Loucy (cell line): ENCODE results near the gene MEMO1.

Experiments
- H2AFZ ChIP-seq: fragments of 200-600 bp; sonication (generic); 2 replicates; pipeline ENCODE4 v1.6.0; 2016; ENCODE audit warnings: antibody characterized with exemption, mild to moderate bottlenecking, low read length, moderate library complexity
- H3F3A ChIP-seq: fragments of 200-600 bp; 2 replicates; pipeline ENCODE4 v1.6.0; 2016; ENCODE audit warnings: antibody characterized with exemption, low read depth, mild to moderate bottlenecking
- H3K27me3 ChIP-seq: fragments of 200-600 bp; sonication (generic); 2 replicates; pipeline ENCODE4 v1.6.1; 2014; ENCODE audit warnings: low read length, mild to moderate bottlenecking; ENCODE audit not compliant: insufficient read depth, poor library complexity, severe bottlenecking
- H3K36me3 ChIP-seq: fragments of 200-600 bp; sonication (generic); 2 replicates; pipeline ENCODE4 v1.6.1; 2016; ENCODE audit warnings: low read length; ENCODE audit not compliant: insufficient read depth
- H3K4me1 ChIP-seq: fragments of 200-600 bp; sonication (generic); 2 replicates; pipeline ENCODE4 v1.5.1; 2014; ENCODE audit warnings: low read length, mild to moderate bottlenecking; ENCODE audit not compliant: insufficient read depth, poor library complexity, severe bottlenecking
- H3K4me2 ChIP-seq: fragments of 200-600 bp; sonication (generic); 2 replicates; pipeline ENCODE4 v1.6.0; 2014; ENCODE audit warnings: antibody characterized with exemption, low read length, low read depth, mild to moderate bottlenecking; ENCODE audit not compliant: poor library complexity, severe bottlenecking
- H3K4me3 ChIP-seq: fragments of 200-600 bp; sonication (generic); 2 replicates; pipeline ENCODE4 v1.5.1; 2014; ENCODE audit warnings: low read length, mild to moderate bottlenecking, mixed read lengths; ENCODE audit not compliant: poor library complexity, severe bottlenecking
- H3K79me2 ChIP-seq: fragments of 200-600 bp; sonication (generic); 2 replicates; pipeline ENCODE4 v1.6.1; 2014; ENCODE audit warnings: low read length; ENCODE audit not compliant: insufficient read depth
- H3K9ac ChIP-seq: fragments of 200-600 bp; sonication (generic); 2 replicates; pipeline ENCODE4 v1.6.0; 2014; ENCODE audit warnings: mild to moderate bottlenecking, low read depth, low read length, moderate library complexity; ENCODE audit not compliant: poor library complexity, severe bottlenecking
- H3K9me2 ChIP-seq: fragments of 200-600 bp; sonication (generic); replicated peaks from 2 replicates; pipeline ENCODE4 v1.6.1; 2016; ENCODE audit warnings: low read depth, low read length, mixed read lengths
- H3K9me3 ChIP-seq: fragments of 200-600 bp; sonication (generic); 2 replicates; pipeline ENCODE4 v1.6.1; 2014; ENCODE audit warnings: mild to moderate bottlenecking, antibody characterized with exemption, low read length, low read depth; ENCODE audit not compliant: insufficient read depth
- H4K20me1 ChIP-seq: fragments of 200-600 bp; sonication (generic); 2 replicates; pipeline ENCODE4 v1.6.0; 2014; ENCODE audit warnings: antibody characterized with exemption, low read length, mild to moderate bottlenecking; ENCODE audit not compliant: insufficient read depth, poor library complexity, severe bottlenecking
- EZH2phosphoT487 ChIP-seq: fragments of 200-600 bp; IDR thresholded peaks from 2 replicates; pipeline ENCODE4 v1.6.1; 2018; ENCODE audit warnings: antibody characterized with exemption, mild to moderate bottlenecking, moderate library complexity, borderline replicate concordance
- TF ChIP-seq, protein P1 (sequence below): fragments of 200-600 bp; sonication (generic); conservative IDR thresholded peaks from 2 replicates; pipeline ENCODE4 v1.5.1; 2014; ENCODE audit warnings: mild to moderate bottlenecking, antibody characterized with exemption, low read length

MEMO1 gene

DNA sequence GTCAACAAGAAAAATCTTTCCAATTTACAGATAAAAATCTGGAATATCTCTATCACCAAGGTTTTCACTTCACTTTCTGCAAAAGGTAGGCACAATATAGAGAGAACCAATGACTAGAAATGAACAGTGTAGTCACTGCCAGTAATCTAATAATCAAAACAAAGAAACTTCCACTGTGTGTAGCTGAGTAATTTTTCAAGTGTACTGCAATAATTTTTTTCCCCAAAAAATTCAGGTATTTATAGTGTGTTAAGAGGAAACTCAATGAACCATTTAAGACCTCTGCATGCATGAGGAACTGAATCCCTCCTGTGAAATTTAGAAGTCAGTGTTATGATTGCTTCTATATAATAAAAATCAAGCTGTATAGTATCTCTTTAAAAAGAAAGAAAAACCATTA lies 121.8 kb downstream of the MEMO1 start:
- Histone ChIP-seq H3K9me3 (no peaks in the 10 kb centered on the region), H2AFZ (no peak overlapping the region), H4K20me1 (no peaks in the 10 kb centered on the region), H3K4me3 (no peak overlapping the region), H3K4me2 (no peak overlapping the region), H3K79me2 (0 out of 2 replicates have a peak, but pooled peaks cover 7% of the 10 kb centered on the region), H3K9me2 (no peaks in the 10 kb centered on the region), H3K27me3 (no peaks in the 10 kb centered on the region), H3F3A (no peaks in the 10 kb centered on the region), H3K4me1 (peaks cover 3% of the 10 kb centered on the region), H3K36me3 (peaks cover 35% of the 10 kb centered on the region), H3K9ac (no peak overlapping the region)
- TF ChIP-seq, protein P1, sequence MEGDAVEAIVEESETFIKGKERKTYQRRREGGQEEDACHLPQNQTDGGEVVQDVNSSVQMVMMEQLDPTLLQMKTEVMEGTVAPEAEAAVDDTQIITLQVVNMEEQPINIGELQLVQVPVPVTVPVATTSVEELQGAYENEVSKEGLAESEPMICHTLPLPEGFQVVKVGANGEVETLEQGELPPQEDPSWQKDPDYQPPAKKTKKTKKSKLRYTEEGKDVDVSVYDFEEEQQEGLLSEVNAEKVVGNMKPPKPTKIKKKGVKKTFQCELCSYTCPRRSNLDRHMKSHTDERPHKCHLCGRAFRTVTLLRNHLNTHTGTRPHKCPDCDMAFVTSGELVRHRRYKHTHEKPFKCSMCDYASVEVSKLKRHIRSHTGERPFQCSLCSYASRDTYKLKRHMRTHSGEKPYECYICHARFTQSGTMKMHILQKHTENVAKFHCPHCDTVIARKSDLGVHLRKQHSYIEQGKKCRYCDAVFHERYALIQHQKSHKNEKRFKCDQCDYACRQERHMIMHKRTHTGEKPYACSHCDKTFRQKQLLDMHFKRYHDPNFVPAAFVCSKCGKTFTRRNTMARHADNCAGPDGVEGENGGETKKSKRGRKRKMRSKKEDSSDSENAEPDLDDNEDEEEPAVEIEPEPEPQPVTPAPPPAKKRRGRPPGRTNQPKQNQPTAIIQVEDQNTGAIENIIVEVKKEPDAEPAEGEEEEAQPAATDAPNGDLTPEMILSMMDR: no peak
- TF ChIP-seq EZH2phosphoT487: no peak

GRCh38 chr2:31888550-31888949 lies 122.3 kb downstream of the MEMO1 start:
- H3K9me2 ChIP-seq: no peaks in the 10 kb centered on the region
- H2AFZ ChIP-seq: no peak overlapping the region
- peaks cover 36% of the 10 kb centered on the region for H3K36me3 ChIP-seq
- H3K9ac ChIP-seq: no peak overlapping the region
- TF ChIP-seq, protein P1: no peak
- TF ChIP-seq EZH2phosphoT487: no peak
- H3K27me3 ChIP-seq: no peaks in the 10 kb centered on the region
- no peak overlapping the region for H3K4me2 ChIP-seq
- no peak overlapping the region for H3K4me3 ChIP-seq
- H3K9me3 ChIP-seq: no peaks in the 10 kb centered on the region
- H3K79me2 ChIP-seq: 0 out of 2 replicates have a peak, but pooled peaks cover 7% of the 10 kb centered on the region
- H3K4me1 ChIP-seq: peaks cover 3% of the 10 kb centered on the region
- no peaks in the 10 kb centered on the region for H4K20me1 ChIP-seq
- H3F3A ChIP-seq: no peaks in the 10 kb centered on the region

GRCh38 chr2:31886700-31887099 lies 124.1 kb downstream of the MEMO1 start:
- H3K9ac ChIP-seq: no peak overlapping the region

More at GRCh38 chr2:31886700-31887099, 124.1 kb downstream of the MEMO1 start:
- no peak overlapping the region for H3K4me3 ChIP-seq
- no peaks in the 10 kb centered on the region for H3F3A ChIP-seq
- H3K27me3 ChIP-seq: no peaks in the 10 kb centered on the region
- no peaks in the 10 kb centered on the region for H3K9me3 ChIP-seq
- no peaks in the 10 kb centered on the region for H3K9me2 ChIP-seq
- H4K20me1 ChIP-seq: no peaks in the 10 kb centered on the region
- no peak overlapping the region for H3K4me2 ChIP-seq
- no peak for TF ChIP-seq EZH2phosphoT487
- TF ChIP-seq, protein P1: peak; percentile 64
- H3K79me2 ChIP-seq: 0 out of 2 replicates have a peak, but pooled peaks cover 7% of the 10 kb centered on the region
- peaks cover 39% of the 10 kb centered on the region for H3K36me3 ChIP-seq
- peaks cover 3% of the 10 kb centered on the region for H3K4me1 ChIP-seq
- H2AFZ ChIP-seq: no peak overlapping the region
